ENCODE data around the gene PRR12. TPM values are rescaled to one million over a fixed set of nuclear protein-coding genes. Genes with fewer than 3 reads are reported as not detected.
A peak's percentile ranks its signal among the peaks of the same experiment; 100 is the strongest.

Gene PRR12
- total RNA-seq, 1 experiment from 2014 or later, result 53.0 TPM

DNA sequence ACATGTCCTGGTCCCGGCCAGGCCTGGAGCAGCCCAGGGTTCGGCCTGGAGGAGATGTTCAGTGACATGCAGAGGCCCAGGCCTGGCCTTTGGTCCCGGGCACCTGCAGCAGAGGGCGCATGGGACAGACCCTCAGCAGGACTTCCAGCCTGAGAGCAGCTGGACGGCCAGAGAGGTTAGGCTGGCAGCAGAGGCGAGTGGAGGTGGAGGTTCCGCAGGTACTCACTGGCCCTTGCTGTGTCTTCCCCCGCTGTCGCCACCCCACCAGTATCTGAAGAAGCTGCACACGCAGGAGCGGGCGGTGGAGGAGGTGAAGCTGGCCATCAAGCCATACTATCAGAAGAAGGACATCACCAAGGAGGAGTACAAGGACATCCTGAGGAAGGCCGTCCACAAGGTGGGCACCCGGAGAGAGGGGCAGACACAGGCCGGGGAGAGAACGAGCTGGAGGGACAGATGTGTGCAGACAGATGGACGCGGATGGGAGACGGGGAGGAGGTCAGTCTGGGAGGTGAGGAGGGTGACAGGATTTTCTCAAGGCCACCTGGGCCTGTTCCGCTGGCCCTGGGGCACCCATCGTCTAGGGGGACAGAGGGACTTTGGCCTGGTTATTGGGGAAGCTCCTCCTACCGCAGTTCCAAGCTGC, 66.6 kb downstream of the PRR12 start:
- BruUV-seq (replicated peaks), result no TSS peak
- H3K9me3 Mint-ChIP-seq (ENCODE audit: low read depth, unreplicated experiment), result no peaks in the 10 kb centered on the region
- peaks cover 94% of the 10 kb centered on the region for H3K36me3 Mint-ChIP-seq (ENCODE audit: insufficient read depth, unreplicated experiment)
- no peak for DNase-seq
- no peak overlapping the region for H3K4me3 Mint-ChIP-seq (ENCODE audit: low read depth, unreplicated experiment)
- TF ChIP-seq, protein P1, sequence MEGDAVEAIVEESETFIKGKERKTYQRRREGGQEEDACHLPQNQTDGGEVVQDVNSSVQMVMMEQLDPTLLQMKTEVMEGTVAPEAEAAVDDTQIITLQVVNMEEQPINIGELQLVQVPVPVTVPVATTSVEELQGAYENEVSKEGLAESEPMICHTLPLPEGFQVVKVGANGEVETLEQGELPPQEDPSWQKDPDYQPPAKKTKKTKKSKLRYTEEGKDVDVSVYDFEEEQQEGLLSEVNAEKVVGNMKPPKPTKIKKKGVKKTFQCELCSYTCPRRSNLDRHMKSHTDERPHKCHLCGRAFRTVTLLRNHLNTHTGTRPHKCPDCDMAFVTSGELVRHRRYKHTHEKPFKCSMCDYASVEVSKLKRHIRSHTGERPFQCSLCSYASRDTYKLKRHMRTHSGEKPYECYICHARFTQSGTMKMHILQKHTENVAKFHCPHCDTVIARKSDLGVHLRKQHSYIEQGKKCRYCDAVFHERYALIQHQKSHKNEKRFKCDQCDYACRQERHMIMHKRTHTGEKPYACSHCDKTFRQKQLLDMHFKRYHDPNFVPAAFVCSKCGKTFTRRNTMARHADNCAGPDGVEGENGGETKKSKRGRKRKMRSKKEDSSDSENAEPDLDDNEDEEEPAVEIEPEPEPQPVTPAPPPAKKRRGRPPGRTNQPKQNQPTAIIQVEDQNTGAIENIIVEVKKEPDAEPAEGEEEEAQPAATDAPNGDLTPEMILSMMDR (IDR thresholded peaks at IDR 0.05; ENCODE audit: unreplicated experiment), result no peak
- H3K27ac Mint-ChIP-seq (ENCODE audit: unreplicated experiment), result no peak overlapping the region
- no peaks in the 10 kb centered on the region for H3K27me3 Mint-ChIP-seq (ENCODE audit: unreplicated experiment)
- intact Hi-C loops (cut with micrococcal nuclease; ENCODE audit: unreplicated experiment), result no loop called here
- H3K4me1 Mint-ChIP-seq (ENCODE audit: low read depth, unreplicated experiment), result no peaks in the 10 kb centered on the region
- CTCF ChIA-PET, result no interaction called here

DNA sequence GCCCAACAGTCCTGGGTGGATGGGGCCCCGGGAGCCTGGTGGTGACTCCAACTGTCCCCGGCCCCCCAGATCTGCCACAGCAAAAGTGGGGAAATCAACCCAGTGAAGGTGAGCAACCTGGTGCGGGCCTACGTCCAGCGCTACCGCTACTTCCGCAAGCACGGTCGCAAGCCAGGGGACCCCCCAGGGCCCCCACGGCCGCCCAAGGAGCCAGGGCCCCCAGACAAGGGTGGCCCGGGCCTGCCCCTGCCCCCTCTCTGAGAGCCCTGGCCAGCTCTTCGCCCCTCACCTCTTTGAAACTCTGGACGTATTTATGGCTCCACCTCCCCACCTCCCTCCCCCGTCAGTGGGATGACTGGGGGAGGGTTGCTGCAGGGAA, 67.1 kb downstream of the PRR12 start:
- TF ChIP-seq, protein P1 (IDR thresholded peaks at IDR 0.05; ENCODE audit: unreplicated experiment), result no peak
- TSS peak; percentile 69 for BruUV-seq (replicated peaks)
- H3K27ac Mint-ChIP-seq (ENCODE audit: unreplicated experiment), result no peak overlapping the region
- no peak overlapping the region for H3K4me3 Mint-ChIP-seq (ENCODE audit: low read depth, unreplicated experiment)
- no peaks in the 10 kb centered on the region for H3K9me3 Mint-ChIP-seq (ENCODE audit: low read depth, unreplicated experiment)
- no peaks in the 10 kb centered on the region for H3K4me1 Mint-ChIP-seq (ENCODE audit: low read depth, unreplicated experiment)
- intact Hi-C loops (cut with micrococcal nuclease; ENCODE audit: unreplicated experiment), result no loop called here
- CTCF ChIA-PET, result no interaction called here
- no peak for DNase-seq
- H3K27me3 Mint-ChIP-seq (ENCODE audit: unreplicated experiment), result no peaks in the 10 kb centered on the region
- H3K36me3 Mint-ChIP-seq (ENCODE audit: insufficient read depth, unreplicated experiment), result peaks cover 94% of the 10 kb centered on the region

DNA sequence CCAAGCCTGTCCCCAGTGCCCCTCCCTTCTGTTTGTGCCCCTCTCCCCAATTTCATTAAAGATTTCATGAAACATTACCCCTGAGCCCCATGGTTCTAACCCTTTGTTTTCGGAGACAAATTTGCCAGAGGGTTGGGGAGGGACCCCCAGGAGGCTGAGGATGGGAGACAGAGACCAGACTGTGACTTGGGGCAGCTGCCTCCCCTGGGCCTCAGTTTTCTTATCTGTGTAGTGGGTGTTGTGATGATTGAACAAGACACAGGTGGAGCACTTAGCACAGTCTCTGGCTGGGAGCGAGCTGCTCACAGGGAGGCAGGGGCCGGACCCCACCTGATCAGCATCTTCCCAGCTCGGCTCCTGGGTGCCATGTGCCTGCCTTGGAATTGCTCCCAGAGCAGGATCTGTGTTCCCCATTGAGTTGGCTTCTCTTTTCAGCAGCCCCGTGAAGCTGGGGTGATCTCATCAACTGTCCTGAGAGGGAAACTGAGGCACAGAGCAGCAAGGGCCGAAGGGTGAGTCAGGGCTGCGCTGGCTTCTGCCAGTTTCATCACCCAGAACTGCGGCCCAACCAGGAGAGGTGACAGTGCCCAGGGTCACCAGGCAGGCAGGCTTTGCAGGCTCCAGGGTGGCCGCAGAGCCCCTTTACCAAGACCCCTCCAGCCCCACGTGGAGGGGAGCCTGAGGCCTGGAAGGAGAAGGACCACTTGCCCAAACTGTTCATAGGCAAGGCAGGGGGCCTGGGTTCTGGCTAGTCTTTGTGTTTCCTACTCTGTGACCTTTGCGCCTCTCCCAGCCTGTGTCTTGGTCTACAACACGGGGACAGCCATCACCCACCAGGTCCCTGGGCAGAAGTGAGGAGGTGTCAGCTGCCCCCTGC, 67.8 kb downstream of the PRR12 start:
- intact Hi-C loops (cut with micrococcal nuclease; ENCODE audit: unreplicated experiment), result no loop called here
- TF ChIP-seq, protein P1 (IDR thresholded peaks at IDR 0.05; ENCODE audit: unreplicated experiment), result no peak
- Mint-ChIP-seq H3K27ac (ENCODE audit: unreplicated experiment) (peak overlapping the region; percentile 42), H3K9me3 (ENCODE audit: low read depth, unreplicated experiment) (no peaks in the 10 kb centered on the region), H3K27me3 (ENCODE audit: unreplicated experiment) (no peaks in the 10 kb centered on the region), H3K4me3 (ENCODE audit: low read depth, unreplicated experiment) (no peak overlapping the region), H3K4me1 (ENCODE audit: low read depth, unreplicated experiment) (no peaks in the 10 kb centered on the region), H3K36me3 (ENCODE audit: insufficient read depth, unreplicated experiment) (peaks cover 95% of the 10 kb centered on the region)
- CTCF ChIA-PET, result no interaction called here
- BruUV-seq (replicated peaks), result no TSS peak
- DNase-seq, result no peak

DNA sequence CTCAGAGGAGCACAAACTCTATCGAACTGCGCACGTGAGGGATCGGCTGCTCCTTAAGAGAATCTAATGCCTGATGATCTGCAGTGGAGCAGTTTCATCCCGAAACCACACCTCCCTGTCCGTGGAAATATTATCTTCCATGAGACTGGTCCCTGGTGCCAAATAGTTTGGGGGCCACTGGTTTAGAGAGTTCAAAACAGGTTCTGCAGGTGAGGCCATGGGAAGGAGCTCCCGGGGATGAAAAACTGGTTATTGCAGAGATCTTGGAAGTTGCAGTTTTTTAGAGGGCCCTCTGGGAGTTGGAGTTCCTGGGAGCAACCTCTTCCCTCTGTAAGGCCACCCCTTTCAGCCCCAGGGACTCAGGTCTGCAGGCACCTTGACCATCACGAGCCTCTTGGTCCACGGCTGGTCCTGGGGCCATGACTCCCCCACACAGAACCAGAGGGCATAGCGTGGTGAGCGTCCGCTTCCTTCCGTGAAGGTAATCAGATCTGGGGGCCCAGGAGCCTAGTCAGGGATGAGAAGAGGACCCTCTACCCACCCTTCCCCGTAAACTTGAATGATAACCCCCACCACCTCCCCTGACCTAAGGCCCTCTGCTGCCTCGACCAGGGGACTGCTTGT, 69.5 kb downstream of the PRR12 start:
- Mint-ChIP-seq H3K27ac (ENCODE audit: unreplicated experiment) (peak overlapping the region; percentile 42), H3K9me3 (ENCODE audit: low read depth, unreplicated experiment) (no peaks in the 10 kb centered on the region), H3K4me3 (ENCODE audit: low read depth, unreplicated experiment) (no peak overlapping the region), H3K27me3 (ENCODE audit: unreplicated experiment) (no peaks in the 10 kb centered on the region), H3K4me1 (ENCODE audit: low read depth, unreplicated experiment) (no peaks in the 10 kb centered on the region), H3K36me3 (ENCODE audit: insufficient read depth, unreplicated experiment) (peaks cover 95% of the 10 kb centered on the region)
- BruUV-seq (replicated peaks), result no TSS peak
- CTCF ChIA-PET, result no interaction called here
- DNase-seq, result no peak
- intact Hi-C loops (cut with micrococcal nuclease; ENCODE audit: unreplicated experiment), result no loop called here
- TF ChIP-seq, protein P1 (IDR thresholded peaks at IDR 0.05; ENCODE audit: unreplicated experiment), result no peak

Data from Calu3 (cell line).